Measurements from ENCODE around the gene PAPLN.

GRCh38 chr14:73273799-73274198 is 36.5 kb downstream of the PAPLN start:
- TF ChIP-seq CTCF (IDR thresholded peaks at IDR 0.05; ENCODE audit: low read length) = no peak
- no peak for TF ChIP-seq EZH2 (IDR thresholded peaks at IDR 0.05; ENCODE audit: borderline replicate concordance, low read length)
